GM12878 (cell line): ENCODE measurements around the gene UBR7.

Source experiments
- CREM ChIP-seq: IDR thresholded peaks from 2 replicates; pipeline ENCODE4 v1.6.1; 2014; ENCODE audit warnings: antibody characterized with exemption, low read depth
- CTCF ChIP-seq, 3 experiments: IDR thresholded peaks in 2 of 3; conservative IDR thresholded peaks in 1 of 3; 2 replicates each; pipeline ENCODE4 v1.5.1; 2011; ENCODE audit warnings: low read depth in 3 of 3, low read length in 3 of 3, mild to moderate bottlenecking in 3 of 3, control low read depth in 2 of 3, moderate library complexity in 2 of 3, inconsistent platforms in 1 of 3, mixed read lengths in 1 of 3; ENCODE audit not compliant: control insufficient read depth in 2 of 3, insufficient read depth in 1 of 3; ENCODE audit errors: extremely low read depth in 1 of 3
- MEF2A ChIP-seq: IDR thresholded peaks from 2 replicates; pipeline ENCODE4 v1.6.1; 2011; ENCODE audit warnings: low read depth, mild to moderate bottlenecking, low read length, moderate library complexity; ENCODE audit not compliant: insufficient read depth
- NFXL1 ChIP-seq: fragments of 450-650 bp; IDR thresholded peaks from 2 replicates; pipeline ENCODE4 v1.6.1; 2017; ENCODE audit warnings: antibody characterized with exemption, mild to moderate bottlenecking, borderline replicate concordance
- POLR2AphosphoS5 ChIP-seq: IDR thresholded peaks from 2 replicates; pipeline ENCODE4 v1.6.1; 2011; ENCODE audit warnings: mild to moderate bottlenecking, low read length, inconsistent platforms
- RAD21 ChIP-seq: IDR thresholded peaks from 2 replicates; pipeline ENCODE4 v1.6.1; 2011; ENCODE audit warnings: mild to moderate bottlenecking, low read depth, low read length, moderate library complexity; ENCODE audit not compliant: insufficient read depth
- STAT3 ChIP-seq: IDR thresholded peaks from 2 replicates; pipeline ENCODE4 v1.6.1; 2011; ENCODE audit warnings: low read depth, low read length, improper control_type of control experiment
- TF ChIP-seq, protein P1 (sequence below): fragments of 450-650 bp; conservative IDR thresholded peaks from 2 replicates; pipeline ENCODE4 v1.6.1; 2017; ENCODE audit warnings: mild to moderate bottlenecking, moderate library complexity

GRCh38 chr14:93231129-93231979 lies 24.3 kb downstream of the UBR7 start:
- no peak for TF ChIP-seq RAD21
- no peak for TF ChIP-seq CTCF (IDR thresholded peaks at IDR 0.05 in 2 of 3, conservative IDR thresholded peaks at IDR 0.05 in 1 of 3; ENCODE audit: control insufficient read depth in 2 of 3, extremely low read depth in 1 of 3, insufficient read depth in 1 of 3, low read depth in 3 of 3, low read length in 3 of 3)
- TF ChIP-seq STAT3, result no peak
- no peak for TF ChIP-seq POLR2AphosphoS5
- TF ChIP-seq CREM, result no peak
- TF ChIP-seq, protein P1, sequence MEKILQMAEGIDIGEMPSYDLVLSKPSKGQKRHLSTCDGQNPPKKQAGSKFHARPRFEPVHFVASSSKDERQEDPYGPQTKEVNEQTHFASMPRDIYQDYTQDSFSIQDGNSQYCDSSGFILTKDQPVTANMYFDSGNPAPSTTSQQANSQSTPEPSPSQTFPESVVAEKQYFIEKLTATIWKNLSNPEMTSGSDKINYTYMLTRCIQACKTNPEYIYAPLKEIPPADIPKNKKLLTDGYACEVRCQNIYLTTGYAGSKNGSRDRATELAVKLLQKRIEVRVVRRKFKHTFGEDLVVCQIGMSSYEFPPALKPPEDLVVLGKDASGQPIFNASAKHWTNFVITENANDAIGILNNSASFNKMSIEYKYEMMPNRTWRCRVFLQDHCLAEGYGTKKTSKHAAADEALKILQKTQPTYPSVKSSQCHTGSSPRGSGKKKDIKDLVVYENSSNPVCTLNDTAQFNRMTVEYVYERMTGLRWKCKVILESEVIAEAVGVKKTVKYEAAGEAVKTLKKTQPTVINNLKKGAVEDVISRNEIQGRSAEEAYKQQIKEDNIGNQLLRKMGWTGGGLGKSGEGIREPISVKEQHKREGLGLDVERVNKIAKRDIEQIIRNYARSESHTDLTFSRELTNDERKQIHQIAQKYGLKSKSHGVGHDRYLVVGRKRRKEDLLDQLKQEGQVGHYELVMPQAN, result no peak
- no peak for TF ChIP-seq MEF2A
- no peak for TF ChIP-seq NFXL1
